A549 (cell line): ENCODE data around the gene ELOB. TPM values are rescaled to one million over a fixed set of nuclear protein-coding genes. Genes with fewer than 3 reads are reported as not detected.

Experiments used
- ATAC-seq, 2 experiments: fragments of 200-7000 bp in 1 of 2; fragments of >200 bp in 1 of 2; cut with Nextera tagmentation in 1 of 2; cut with Tn5 transposase in 1 of 2; 3 replicates each; pipeline versions ENCODE4 v1.8.0 to v1.9.1; 2018 to 2020; ENCODE audit warnings: mild to moderate bottlenecking in 1 of 2, moderate library complexity in 1 of 2
- CTCF ChIA-PET: fragments of 300-600 bp; sonication (Branson Sonifier 250); formaldehyde crosslinking; extraction: SDS; loops from one replicate; lab custom pipeline; 2021; ENCODE audit warnings: antibody characterized with exemption, inconsistent platforms; lab: Yijun Ruan, JAX
- POLR2A ChIA-PET: fragments of 350-600 bp; formaldehyde crosslinking; extraction: SDS; loops from one replicate; lab custom pipeline; 2021; ENCODE audit warnings: antibody characterized with exemption, inconsistent platforms; lab: Yijun Ruan, JAX
- DNase-seq, 2 experiments: peaks; one replicate each; pipeline versions ENCODE4 v3.0.0 to v3.0.0-alpha.2; 2011 to 2016; ENCODE audit warnings: low read depth in 1 of 2, low spot score in 1 of 2
- FAIRE-seq: peaks from 2 replicates; lab custom pipeline; 2011; peaks lifted over from hg19 to GRCh38; lab: Jason Lieb, UNC
- H3K27ac ChIP-seq, 2 experiments: fragments of >200 bp; sonication (Bioruptor Twin); formaldehyde crosslinking; 3 replicates each; pipeline ENCODE4 v1.5.1; 2016 to 2017
- H3K4me1 ChIP-seq: fragments of >200 bp; sonication (Bioruptor Twin); formaldehyde crosslinking; 3 replicates; pipeline ENCODE4 v1.6.1; 2016
- H3K4me2 ChIP-seq: fragments of >200 bp; sonication (Bioruptor Twin); formaldehyde crosslinking; 3 replicates; pipeline ENCODE4 v1.6.1; 2016
- H3K4me3 ChIP-seq: fragments of >200 bp; sonication (Bioruptor Twin); formaldehyde crosslinking; 3 replicates; pipeline ENCODE4 v1.5.1; 2016
- H3K9me3 ChIP-seq: fragments of >200 bp; sonication (Bioruptor Twin); formaldehyde crosslinking; 3 replicates; pipeline ENCODE4 v1.6.1; 2016
- BHLHE40 ChIP-seq: IDR thresholded peaks from 2 replicates; pipeline ENCODE4 v1.6.1; 2012; ENCODE audit warnings: low read depth, low read length, inconsistent platforms
- CBX2 ChIP-seq: fragments of 200-600 bp; sonication (generic); IDR thresholded peaks from 2 replicates; pipeline ENCODE4 v1.6.1; 2016; ENCODE audit warnings: low read depth, mild to moderate bottlenecking, borderline replicate concordance
- CBX8 ChIP-seq: fragments of 200-600 bp; sonication (generic); IDR thresholded peaks from 2 replicates; pipeline ENCODE4 v1.6.1; 2016
- CHD2 ChIP-seq: fragments of 150-350 bp; IDR thresholded peaks from 2 replicates; pipeline ENCODE4 v1.6.1; 2014; ENCODE audit warnings: low read length; ENCODE audit not compliant: partially characterized antibody
- CHD4 ChIP-seq: fragments of 200-600 bp; sonication (generic); IDR thresholded peaks from 2 replicates; pipeline ENCODE4 v1.6.1; 2016; ENCODE audit warnings: antibody characterized with exemption, mild to moderate bottlenecking, borderline replicate concordance
- E2F6 ChIP-seq: IDR thresholded peaks from 2 replicates; pipeline ENCODE4 v1.6.1; 2012; ENCODE audit warnings: low read depth, borderline replicate concordance
- EHMT2 ChIP-seq: fragments of 200-600 bp; sonication (generic); IDR thresholded peaks from 2 replicates; pipeline ENCODE4 v1.6.1; 2016; ENCODE audit warnings: antibody characterized with exemption, low read depth, mild to moderate bottlenecking, moderate library complexity
- EP300 ChIP-seq, 2 experiments: fragments of >200 bp; sonication (Bioruptor Twin); formaldehyde crosslinking; IDR thresholded peaks; 2 replicates in 1 of 2; 3 replicates in 1 of 2; pipeline ENCODE4 v1.6.1; 2016 to 2017
- ESRRA ChIP-seq: fragments of 150-350 bp; IDR thresholded peaks from 2 replicates; pipeline ENCODE4 v1.6.1; 2014; ENCODE audit warnings: mild to moderate bottlenecking, low read length, borderline replicate concordance
- HES2 ChIP-seq: fragments of >200 bp; sonication (Bioruptor Twin); formaldehyde crosslinking; IDR thresholded peaks from 2 replicates; pipeline ENCODE4 v1.6.1; 2016
- HEYL ChIP-seq: fragments of 250-450 bp; sonication (Bioruptor Pico); IDR thresholded peaks from 2 replicates; pipeline ENCODE4 v1.8.0; 2021; ENCODE audit warnings: mild to moderate bottlenecking, moderate library complexity
- HOXB13 ChIP-seq: fragments of 250-450 bp; sonication (Bioruptor Pico); IDR thresholded peaks from 2 replicates; pipeline ENCODE4 v1.5.0; 2020; ENCODE audit warnings: low read depth, mild to moderate bottlenecking, moderate library complexity
- JUN ChIP-seq, 2 experiments: fragments of >200 bp; sonication (Bioruptor Twin); formaldehyde crosslinking; IDR thresholded peaks; 2 replicates in 1 of 2; 3 replicates in 1 of 2; pipeline ENCODE4 v1.6.1; 2016 to 2017
- JUNB ChIP-seq: fragments of >200 bp; sonication (Bioruptor Twin); formaldehyde crosslinking; IDR thresholded peaks from 2 replicates; pipeline ENCODE4 v1.6.1; 2016
- MAFK ChIP-seq: fragments of 450-650 bp; IDR thresholded peaks from 2 replicates; pipeline ENCODE4 v1.6.1; 2014; ENCODE audit not compliant: partially characterized antibody
- MAX ChIP-seq: IDR thresholded peaks from 2 replicates; pipeline ENCODE4 v1.6.1; 2012
- MAZ ChIP-seq: fragments of 150-350 bp; IDR thresholded peaks from 2 replicates; pipeline ENCODE4 v1.6.1; 2014; ENCODE audit warnings: antibody characterized with exemption, low read depth, low read length, borderline replicate concordance
- PBX3 ChIP-seq: IDR thresholded peaks from 2 replicates; pipeline ENCODE4 v1.6.1; 2012
- PHF8 ChIP-seq: fragments of 200-600 bp; sonication (generic); IDR thresholded peaks from 2 replicates; pipeline ENCODE4 v1.6.1; 2016; ENCODE audit warnings: low read depth, mild to moderate bottlenecking, antibody characterized with exemption, moderate library complexity, borderline replicate concordance
- POLR2A ChIP-seq: IDR thresholded peaks from 2 replicates; pipeline ENCODE4 v1.6.1; 2012; ENCODE audit warnings: mild to moderate bottlenecking, low read length
- POLR2AphosphoS2 ChIP-seq: conservative IDR thresholded peaks from 2 replicates; pipeline ENCODE4 v1.6.1; 2012; ENCODE audit warnings: low read length, improper control_type of control experiment, inconsistent platforms
- SMC3 ChIP-seq: fragments of >200 bp; sonication (Bioruptor Twin); formaldehyde crosslinking; IDR thresholded peaks from 3 replicates; pipeline ENCODE4 v1.6.1; 2018; ENCODE audit warnings: inconsistent platforms
- SREBF2 ChIP-seq: fragments of 450-650 bp; IDR thresholded peaks from 2 replicates; pipeline ENCODE4 v1.6.1; 2014; ENCODE audit warnings: mild to moderate bottlenecking, moderate library complexity
- TFCP2L1 ChIP-seq: fragments of 250-450 bp; sonication (Bioruptor Pico); IDR thresholded peaks from 2 replicates; pipeline ENCODE4 v1.5.0; 2021; ENCODE audit warnings: mild to moderate bottlenecking
- USF2 ChIP-seq: fragments of 450-650 bp; IDR thresholded peaks from 2 replicates; pipeline ENCODE4 v1.6.1; 2014; ENCODE audit warnings: antibody characterized with exemption
- ZC3H11A ChIP-seq: fragments of 450-650 bp; IDR thresholded peaks from 2 replicates; pipeline ENCODE4 v1.6.1; 2014; ENCODE audit warnings: antibody characterized with exemption, mild to moderate bottlenecking
- ZFP36 ChIP-seq: fragments of 450-650 bp; IDR thresholded peaks from 2 replicates; pipeline ENCODE4 v1.6.1; 2014; ENCODE audit warnings: borderline replicate concordance; ENCODE audit not compliant: partially characterized antibody
- ZSCAN20 ChIP-seq: fragments of 250-450 bp; sonication (Bioruptor Pico); IDR thresholded peaks from 2 replicates; pipeline ENCODE4 v1.8.0; 2022; ENCODE audit warnings: mild to moderate bottlenecking, moderate library complexity
- WGBS: methylation state at CpG from one replicate; pipeline ENCODE4 v1.1.6; 2017; ENCODE audit errors: missing lambda C conversion rate; 5-methylcytosine and 5-hydroxymethylcytosine counted together
- polyA plus RNA-seq, 4 experiments: library from polyadenylated mRNA; depleted of rRNA in 3 of 4; stranded (reverse); fragments of >200 nt; fragmentation: RNase III in 1 of 4; extraction: RNeasy Plus Mini Kit Qiagen cat#74134 plus additional on column Dnase treatment in 1 of 4; gene quantifications; 2 replicates in 3 of 4; 3 replicates in 1 of 4; pipeline ENCODE4 v1.2.3, GENCODE V29; 2011 to 2017

The ELOB gene
- polyA plus RNA-seq, 2 of the 4 experiments (the other 2 are of a cell fraction): 136 to 494 TPM

GRCh38 chr16:2806286-2806685 is 29.2 kb upstream of the ELOB start (continued):
- no peak for TF ChIP-seq CBX2
- no peak for TF ChIP-seq CHD2
- no peak for TF ChIP-seq JUNB
- no peak for TF ChIP-seq BHLHE40

- POLR2A ChIA-PET: interaction anchor here (0.5 kb wide), 1 partner anchor 157 kb away, joined by 6 read pairs; no protein-coding TSS in a partner anchor
- H3K4me1 ChIP-seq: peaks cover under 1% of the 10 kb centered on the region; the same call in 1 of the 3 replicates
- no peak overlapping the region for H3K4me3 ChIP-seq
- no peak overlapping the region for H3K4me2 ChIP-seq
- TF ChIP-seq EHMT2: no peak
- no peak for TF ChIP-seq JUN (IDR thresholded peaks at IDR 0.05)
- no peak for TF ChIP-seq PBX3
- no peak for TF ChIP-seq SMC3
- no peak for TF ChIP-seq HOXB13 (CRISPR knock-in tag)
- TF ChIP-seq TFCP2L1 (CRISPR knock-in tag): no peak
- no peak for TF ChIP-seq MAZ
- no peak for TF ChIP-seq ZC3H11A
- no peak for TF ChIP-seq POLR2AphosphoS2
- no peak for TF ChIP-seq CBX2
- TF ChIP-seq ZFP36: no peak
- TF ChIP-seq USF2: no peak
- TF ChIP-seq, all 56 proteins: peak for 0
- no peak for DNase-seq
- Histone ChIP-seq H3K27ac (no peak overlapping the region), H3K9me3 (peaks cover 26% of the 10 kb centered on the region)
- CTCF ChIA-PET: interaction anchor here (0.5 to 2.5 kb wide), 3 partner anchors 19 to 884 kb away, joined by 3 to 7 read pairs (median 7); no protein-coding TSS in a partner anchor
- no peak for ATAC-seq
- no peak for FAIRE-seq
- WGBS: 55% methylated on average over 3 of the region's 4 CpGs
These were observed 27.6 kb upstream of the ELOB start for GRCh38 chr16:2804728-2805127.

GRCh38 chr16:2803545-2804195 is 26.6 kb upstream of the ELOB start:
- ChIA-PET CTCF (interaction anchor here (1.8 to 2.5 kb wide), 2 partner anchors 20 to 35 kb away, joined by 7 read pairs; no protein-coding TSS in a partner anchor), POLR2A (no interaction called here)
- DNase-seq (no peak), FAIRE-seq (no peak), ATAC-seq (no peak)
- Histone ChIP-seq H3K4me3 (no peak overlapping the region), H3K27ac (no peak overlapping the region), H3K4me2 (no peak overlapping the region), H3K9me3 (peaks cover 26% of the 10 kb centered on the region), H3K4me1 (peaks cover 4% of the 10 kb centered on the region; the same call in 1 of the 3 replicates)
- WGBS: 65% methylated on average over 3 of the region's 3 CpGs
- TF ChIP-seq SREBF2: no peak
- no peak for TF ChIP-seq MAX
- TF ChIP-seq ZSCAN20 (CRISPR knock-in tag): no peak
- TF ChIP-seq E2F6: no peak
- no peak for TF ChIP-seq HEYL (CRISPR knock-in tag)
- TF ChIP-seq ESRRA: no peak
- no peak for TF ChIP-seq BHLHE40
- TF ChIP-seq CBX8: no peak
- TF ChIP-seq POLR2A: no peak
- TF ChIP-seq EP300 (IDR thresholded peaks at IDR 0.05): no peak
- TF ChIP-seq MAFK: no peak
- TF ChIP-seq HES2: no peak
- TF ChIP-seq SMC3: no peak
- no peak for TF ChIP-seq HOXB13 (CRISPR knock-in tag)
- TF ChIP-seq CHD4: no peak
- TF ChIP-seq PHF8: no peak
